Measurements from ENCODE around the gene FOXM1.

The FOXM1 gene

GRCh38 chr12:2854669-2855453 lies 22.1 kb downstream of the FOXM1 start:
- Histone ChIP-seq H3K9ac (ENCODE audit: low read length) (no peak overlapping the region), H3K4me1 (ENCODE audit: control insufficient read depth, insufficient read depth, low read length) (no peaks in the 10 kb centered on the region), H3K36me3 (ENCODE audit: control insufficient read depth, insufficient read depth, low read length) (no peaks in the 10 kb centered on the region), H3K27me3 (ENCODE audit: control insufficient read depth, insufficient read depth, low read length) (no peaks in the 10 kb centered on the region), H3K4me3 (ENCODE audit: low read length) (no peak overlapping the region), H3K9me3 (ENCODE audit: control insufficient read depth, low read length) (no peaks in the 10 kb centered on the region)

GRCh38 chr12:2853626-2854025 lies 23.3 kb downstream of the FOXM1 start:
- Histone ChIP-seq H3K9me3 (ENCODE audit: control insufficient read depth, low read length) (no peaks in the 10 kb centered on the region), H3K27me3 (ENCODE audit: control insufficient read depth, insufficient read depth, low read length) (no peaks in the 10 kb centered on the region), H3K36me3 (ENCODE audit: control insufficient read depth, insufficient read depth, low read length) (no peaks in the 10 kb centered on the region), H3K4me3 (ENCODE audit: low read length) (no peak overlapping the region), H3K4me1 (ENCODE audit: control insufficient read depth, insufficient read depth, low read length) (peaks cover 8% of the 10 kb centered on the region), H3K9ac (ENCODE audit: low read length) (no peak overlapping the region)

- Histone ChIP-seq H3K27me3 (ENCODE audit: control insufficient read depth, insufficient read depth, low read length) (no peaks in the 10 kb centered on the region), H3K36me3 (ENCODE audit: control insufficient read depth, insufficient read depth, low read length) (no peaks in the 10 kb centered on the region), H3K4me1 (ENCODE audit: control insufficient read depth, insufficient read depth, low read length) (peaks cover 8% of the 10 kb centered on the region), H3K9ac (ENCODE audit: low read length) (no peak overlapping the region), H3K9me3 (ENCODE audit: control insufficient read depth, low read length) (no peaks in the 10 kb centered on the region), H3K4me3 (ENCODE audit: low read length) (no peak overlapping the region)
These were observed 25.0 kb downstream of the FOXM1 start for GRCh38 chr12:2851931-2852330.

- H3K9ac ChIP-seq (ENCODE audit: low read length): no peak overlapping the region
- peaks cover 8% of the 10 kb centered on the region for H3K4me1 ChIP-seq (ENCODE audit: control insufficient read depth, insufficient read depth, low read length)
- H3K27me3 ChIP-seq (ENCODE audit: control insufficient read depth, insufficient read depth, low read length): no peaks in the 10 kb centered on the region
- no peaks in the 10 kb centered on the region for H3K9me3 ChIP-seq (ENCODE audit: control insufficient read depth, low read length)
- H3K36me3 ChIP-seq (ENCODE audit: control insufficient read depth, insufficient read depth, low read length): no peaks in the 10 kb centered on the region
- no peak overlapping the region for H3K4me3 ChIP-seq (ENCODE audit: low read length)
These were observed 31.7 kb downstream of the FOXM1 start for GRCh38 chr12:2845280-2845679.

GRCh38 chr12:2844786-2845185 lies 32.2 kb downstream of the FOXM1 start:
- no peaks in the 10 kb centered on the region for H3K27me3 ChIP-seq (ENCODE audit: control insufficient read depth, insufficient read depth, low read length)
- H3K9ac ChIP-seq (ENCODE audit: low read length): no peak overlapping the region
- no peaks in the 10 kb centered on the region for H3K36me3 ChIP-seq (ENCODE audit: control insufficient read depth, insufficient read depth, low read length)
- H3K4me1 ChIP-seq (ENCODE audit: control insufficient read depth, insufficient read depth, low read length): peaks cover 7% of the 10 kb centered on the region
- H3K9me3 ChIP-seq (ENCODE audit: control insufficient read depth, low read length): no peaks in the 10 kb centered on the region
- no peak overlapping the region for H3K4me3 ChIP-seq (ENCODE audit: low read length)

GRCh38 chr12:2842948-2843347 lies 34.0 kb downstream of the FOXM1 start:
- no peak overlapping the region for H3K4me3 ChIP-seq (ENCODE audit: low read length)
- H3K9me3 ChIP-seq (ENCODE audit: control insufficient read depth, low read length): no peaks in the 10 kb centered on the region
- H3K27me3 ChIP-seq (ENCODE audit: control insufficient read depth, insufficient read depth, low read length): no peaks in the 10 kb centered on the region
- H3K9ac ChIP-seq (ENCODE audit: low read length): no peak overlapping the region
- no peaks in the 10 kb centered on the region for H3K36me3 ChIP-seq (ENCODE audit: control insufficient read depth, insufficient read depth, low read length)
- no peaks in the 10 kb centered on the region for H3K4me1 ChIP-seq (ENCODE audit: control insufficient read depth, insufficient read depth, low read length)

- no peaks in the 10 kb centered on the region for H3K27me3 ChIP-seq (ENCODE audit: control insufficient read depth, insufficient read depth, low read length)
- no peaks in the 10 kb centered on the region for H3K36me3 ChIP-seq (ENCODE audit: control insufficient read depth, insufficient read depth, low read length)
- H3K9ac ChIP-seq (ENCODE audit: low read length): no peak overlapping the region
- no peak overlapping the region for H3K4me3 ChIP-seq (ENCODE audit: low read length)
- no peaks in the 10 kb centered on the region for H3K4me1 ChIP-seq (ENCODE audit: control insufficient read depth, insufficient read depth, low read length)
- H3K9me3 ChIP-seq (ENCODE audit: control insufficient read depth, low read length): no peaks in the 10 kb centered on the region
These were observed 35.8 kb downstream of the FOXM1 start for GRCh38 chr12:2841056-2841650.

- H3K4me3 ChIP-seq (ENCODE audit: low read length): no peak overlapping the region
- H3K27me3 ChIP-seq (ENCODE audit: control insufficient read depth, insufficient read depth, low read length): peaks cover 7% of the 10 kb centered on the region
- no peak overlapping the region for H3K9ac ChIP-seq (ENCODE audit: low read length)
- no peaks in the 10 kb centered on the region for H3K9me3 ChIP-seq (ENCODE audit: control insufficient read depth, low read length)
- no peaks in the 10 kb centered on the region for H3K36me3 ChIP-seq (ENCODE audit: control insufficient read depth, insufficient read depth, low read length)
- H3K4me1 ChIP-seq (ENCODE audit: control insufficient read depth, insufficient read depth, low read length): peaks cover 6% of the 10 kb centered on the region
These were observed 40.4 kb downstream of the FOXM1 start for GRCh38 chr12:2836574-2836973.

GRCh38 chr12:2835691-2836403 lies 41.1 kb downstream of the FOXM1 start:
- Histone ChIP-seq H3K9me3 (ENCODE audit: control insufficient read depth, low read length) (no peaks in the 10 kb centered on the region), H3K4me1 (ENCODE audit: control insufficient read depth, insufficient read depth, low read length) (peaks cover 6% of the 10 kb centered on the region), H3K4me3 (ENCODE audit: low read length) (no peak overlapping the region), H3K9ac (ENCODE audit: low read length) (no peak overlapping the region), H3K36me3 (ENCODE audit: control insufficient read depth, insufficient read depth, low read length) (no peaks in the 10 kb centered on the region), H3K27me3 (ENCODE audit: control insufficient read depth, insufficient read depth, low read length) (peaks cover 7% of the 10 kb centered on the region)

GRCh38 chr12:2834581-2835491 lies 42.1 kb downstream of the FOXM1 start, which contains the start of gene NRIP2:
Gene NRIP2 (minus strand): TSS chr12:2835035. CDS start chr12:2834983, 52 bp downstream.
- H3K36me3 ChIP-seq (ENCODE audit: control insufficient read depth, insufficient read depth, low read length): no peaks in the 10 kb centered on the region
- no peak within 1 kb of the TSS for H3K4me3 ChIP-seq (ENCODE audit: low read length)

GRCh38 chr12:2833810-2834209 lies 43.2 kb downstream of the FOXM1 start:
- no peak overlapping the region for H3K9ac ChIP-seq (ENCODE audit: low read length)
- no peaks in the 10 kb centered on the region for H3K36me3 ChIP-seq (ENCODE audit: control insufficient read depth, insufficient read depth, low read length)
- peaks cover 6% of the 10 kb centered on the region for H3K4me1 ChIP-seq (ENCODE audit: control insufficient read depth, insufficient read depth, low read length)
- H3K27me3 ChIP-seq (ENCODE audit: control insufficient read depth, insufficient read depth, low read length): peaks cover 7% of the 10 kb centered on the region
- H3K4me3 ChIP-seq (ENCODE audit: low read length): no peak overlapping the region
- H3K9me3 ChIP-seq (ENCODE audit: control insufficient read depth, low read length): no peaks in the 10 kb centered on the region

More at GRCh38 chr12:2834581-2835491, 42.1 kb downstream of the FOXM1 start, which contains the start of gene NRIP2:
- Histone ChIP-seq H3K27me3 (ENCODE audit: control insufficient read depth, insufficient read depth, low read length) (peaks cover 7% of the 10 kb centered on the region), H3K9ac (ENCODE audit: low read length) (no peak within 1 kb of the TSS), H3K4me1 (ENCODE audit: control insufficient read depth, insufficient read depth, low read length) (peaks cover 6% of the 10 kb centered on the region), H3K9me3 (ENCODE audit: control insufficient read depth, low read length) (no peaks in the 10 kb centered on the region)
